ENCODE data around the gene PRRC2B. TPM values are rescaled to one million over a fixed set of nuclear protein-coding genes. Genes with fewer than 3 reads are reported as not detected.
A peak's percentile ranks its signal among the peaks of the same experiment; 100 is the strongest.
"Not testable (repeated sequence)": the region's sequence is repeated elsewhere in the genome, so short reads cannot be mapped to it uniquely, and the experiment has no call there.

PRRC2B gene
- 233 to 235 TPM (median 235 TPM) in 3 replicates for total RNA-seq
- long read RNA-seq, full-length matches to known transcripts = 2 of 58 reads
- long read RNA-seq, partial matches to known transcripts = 13 of 58 reads
- long read RNA-seq, other reads (novel, unspliced or antisense) = 43 of 58 reads

DNA sequence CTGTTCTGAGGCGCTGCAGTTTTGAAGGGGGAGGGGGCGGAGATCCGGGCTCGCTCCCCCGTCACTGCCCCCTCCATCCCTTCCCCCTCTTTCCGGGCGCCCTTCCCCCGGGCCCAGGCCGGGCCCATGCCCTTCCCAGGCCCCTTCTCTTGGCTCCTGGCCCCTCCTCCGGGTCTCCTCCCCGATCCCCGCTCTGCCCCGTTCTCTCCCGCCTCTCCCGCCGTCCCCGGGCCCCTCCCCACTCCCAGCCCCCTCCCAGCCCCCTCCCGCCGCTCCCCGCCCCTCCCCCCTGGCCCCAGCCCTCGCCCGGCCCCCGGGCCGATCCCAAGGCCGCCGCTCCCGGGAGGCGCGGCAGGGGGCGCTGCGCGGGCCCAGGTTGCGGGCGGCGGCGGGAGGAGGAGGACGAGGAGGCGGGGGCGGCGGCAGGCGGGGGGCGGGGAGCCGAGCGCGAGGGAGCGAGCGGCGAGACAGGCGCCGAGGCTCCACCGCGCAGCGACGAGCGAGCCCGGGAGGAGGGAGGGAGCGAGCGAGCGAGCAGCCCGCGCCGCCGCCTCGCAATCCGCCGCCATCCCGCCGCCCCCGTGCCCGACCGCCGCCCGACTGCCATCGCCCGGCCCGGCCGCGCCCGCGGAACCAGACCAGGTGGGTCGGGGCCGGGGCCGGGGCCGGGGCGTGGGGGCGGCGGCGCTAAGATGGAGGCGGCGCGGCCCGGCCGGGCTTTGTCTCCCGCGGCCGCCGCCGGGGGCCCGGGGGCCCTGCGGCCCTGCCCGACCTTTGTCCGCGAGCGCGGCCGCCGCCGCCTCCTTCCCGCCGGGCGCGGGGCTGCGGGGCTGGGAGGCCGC lies at the start of gene PRRC2B:
Gene PRRC2B (plus strand): TSS at position 465 of the 842 bp plus-strand sequence. CDS start 36,059 bp downstream, outside the sequence.
- peak within 1 kb of the TSS; percentile 93 for H3K4me3 Mint-ChIP-seq (ENCODE audit: unreplicated experiment)
- H3K36me3 Mint-ChIP-seq (ENCODE audit: low read depth) = no peaks in the 10 kb centered on the region
- H3K4me1 Mint-ChIP-seq (ENCODE audit: low read depth) = peaks cover 45% of the 10 kb centered on the region

DNA sequence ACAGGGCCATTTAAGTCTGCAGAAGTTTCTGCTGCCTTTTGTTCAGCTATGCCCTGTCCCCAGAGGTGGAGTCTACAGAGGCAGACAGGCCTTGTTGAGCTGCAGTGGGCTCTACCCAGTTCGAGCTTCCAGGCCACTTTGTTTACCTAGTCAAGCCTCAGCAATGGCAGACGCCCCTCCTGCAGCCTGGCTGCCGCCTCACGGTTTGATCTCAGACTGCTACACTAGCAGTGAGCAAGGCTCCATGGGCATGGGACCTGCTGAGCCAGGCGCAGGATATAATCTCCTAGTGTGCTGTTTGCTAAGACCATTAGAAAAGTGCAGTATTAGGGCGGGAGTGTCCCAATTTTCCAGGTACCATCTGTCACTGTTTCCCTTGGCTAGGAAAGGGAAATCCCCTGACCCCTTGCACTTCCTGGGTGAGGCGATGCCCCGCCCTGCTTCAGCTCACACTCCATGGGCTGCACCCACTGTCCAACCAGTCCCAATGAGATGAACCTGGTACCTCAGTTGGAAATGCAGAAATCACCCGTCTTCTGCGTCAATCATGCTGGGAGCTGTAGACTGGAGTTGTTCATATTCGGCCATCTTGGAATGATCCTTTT lies 48.9 kb upstream of the PRRC2B start:
- H3K27me3 Mint-ChIP-seq (ENCODE audit: low read depth) = peaks cover 34% of the 10 kb centered on the region
- H3K4me1 Mint-ChIP-seq (ENCODE audit: low read depth) = not testable (repeated sequence)

More for the DNA sequence above, at the start of gene PRRC2B:
- Mint-ChIP-seq H3K9me3 (ENCODE audit: low read depth) (no peaks in the 10 kb centered on the region), H3K27me3 (ENCODE audit: low read depth) (no peaks in the 10 kb centered on the region), H3K27ac (ENCODE audit: unreplicated experiment) (peak within 1 kb of the TSS; percentile 97)
- DNase-seq (ENCODE audit: low spot score) = no peak
- TF ChIP-seq, protein P1, sequence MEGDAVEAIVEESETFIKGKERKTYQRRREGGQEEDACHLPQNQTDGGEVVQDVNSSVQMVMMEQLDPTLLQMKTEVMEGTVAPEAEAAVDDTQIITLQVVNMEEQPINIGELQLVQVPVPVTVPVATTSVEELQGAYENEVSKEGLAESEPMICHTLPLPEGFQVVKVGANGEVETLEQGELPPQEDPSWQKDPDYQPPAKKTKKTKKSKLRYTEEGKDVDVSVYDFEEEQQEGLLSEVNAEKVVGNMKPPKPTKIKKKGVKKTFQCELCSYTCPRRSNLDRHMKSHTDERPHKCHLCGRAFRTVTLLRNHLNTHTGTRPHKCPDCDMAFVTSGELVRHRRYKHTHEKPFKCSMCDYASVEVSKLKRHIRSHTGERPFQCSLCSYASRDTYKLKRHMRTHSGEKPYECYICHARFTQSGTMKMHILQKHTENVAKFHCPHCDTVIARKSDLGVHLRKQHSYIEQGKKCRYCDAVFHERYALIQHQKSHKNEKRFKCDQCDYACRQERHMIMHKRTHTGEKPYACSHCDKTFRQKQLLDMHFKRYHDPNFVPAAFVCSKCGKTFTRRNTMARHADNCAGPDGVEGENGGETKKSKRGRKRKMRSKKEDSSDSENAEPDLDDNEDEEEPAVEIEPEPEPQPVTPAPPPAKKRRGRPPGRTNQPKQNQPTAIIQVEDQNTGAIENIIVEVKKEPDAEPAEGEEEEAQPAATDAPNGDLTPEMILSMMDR (IDR thresholded peaks at IDR 0.05) = peak; percentile 78

DNA sequence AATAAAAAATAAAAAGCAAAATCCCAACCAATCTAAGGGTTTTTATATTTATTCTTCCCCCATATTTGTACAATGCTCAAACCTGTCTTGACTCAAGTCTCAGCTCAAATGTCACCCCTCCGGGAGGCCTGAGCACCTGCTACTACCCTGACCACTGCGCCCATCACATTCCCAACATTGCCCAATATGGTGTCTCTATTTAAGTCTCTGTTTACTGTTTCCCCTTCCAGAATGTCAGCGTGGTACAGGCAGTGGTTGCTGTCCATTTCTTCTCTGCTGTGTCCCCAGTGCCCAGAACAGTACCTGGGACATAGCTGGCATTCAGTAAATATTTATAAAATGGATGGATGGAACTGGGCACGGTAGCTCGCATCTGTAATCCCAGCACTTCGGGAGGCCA lies 47.3 kb upstream of the PRRC2B start:
- Mint-ChIP-seq H3K9me3 (ENCODE audit: low read depth) (no peaks in the 10 kb centered on the region), H3K36me3 (ENCODE audit: low read depth) (no peaks in the 10 kb centered on the region), H3K4me3 (ENCODE audit: unreplicated experiment) (no peak overlapping the region), H3K4me1 (ENCODE audit: low read depth) (peaks cover 8% of the 10 kb centered on the region), H3K27ac (ENCODE audit: unreplicated experiment) (no peak overlapping the region), H3K27me3 (ENCODE audit: low read depth) (peaks cover 21% of the 10 kb centered on the region)
- TF ChIP-seq, protein P1 (IDR thresholded peaks at IDR 0.05) = no peak
- peak; percentile 5 for DNase-seq (ENCODE audit: low spot score)

More for the DNA sequence above, 48.9 kb upstream of the PRRC2B start:
- peak; percentile 29 for DNase-seq (ENCODE audit: low spot score)
- not testable (repeated sequence) for H3K9me3 Mint-ChIP-seq (ENCODE audit: low read depth); H3K36me3 Mint-ChIP-seq (ENCODE audit: low read depth); H3K27ac Mint-ChIP-seq (ENCODE audit: unreplicated experiment); H3K4me3 Mint-ChIP-seq (ENCODE audit: unreplicated experiment)

DNA sequence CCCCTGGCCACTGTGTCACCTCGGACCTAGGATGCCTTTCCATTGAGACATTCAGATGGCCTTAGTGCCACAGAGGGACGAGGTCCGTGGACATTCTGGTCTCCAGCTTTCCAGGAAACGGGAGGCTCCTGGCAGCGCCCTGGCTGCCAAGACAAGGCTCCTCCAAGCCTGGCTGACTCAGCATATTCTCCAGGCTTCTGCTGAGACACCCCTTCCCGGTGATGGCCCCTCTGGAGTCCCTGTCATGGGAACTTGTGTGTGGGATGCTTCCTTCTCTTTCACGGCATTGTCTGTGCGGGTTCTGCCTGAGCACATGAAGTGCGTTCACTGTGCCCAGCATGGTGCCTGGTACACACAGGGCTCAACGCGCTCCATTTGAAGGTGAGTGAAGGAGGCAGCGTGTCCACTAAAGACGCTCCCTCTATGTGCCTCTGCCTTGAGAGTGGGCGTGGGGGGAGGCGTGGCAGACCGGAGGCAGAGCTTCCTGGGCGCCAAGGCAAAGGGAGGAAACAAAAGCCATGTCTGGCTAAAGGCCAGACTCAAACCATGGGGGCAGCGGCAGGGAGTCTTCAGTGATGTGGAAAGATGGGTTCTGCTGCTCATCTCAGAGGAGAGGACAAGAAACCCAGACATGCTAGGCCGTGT lies 46.4 kb upstream of the PRRC2B start:
- peaks cover 8% of the 10 kb centered on the region for H3K4me1 Mint-ChIP-seq (ENCODE audit: low read depth)
- no peaks in the 10 kb centered on the region for H3K9me3 Mint-ChIP-seq (ENCODE audit: low read depth)
- no peaks in the 10 kb centered on the region for H3K36me3 Mint-ChIP-seq (ENCODE audit: low read depth)
- peaks cover 15% of the 10 kb centered on the region for H3K27me3 Mint-ChIP-seq (ENCODE audit: low read depth)
- H3K4me3 Mint-ChIP-seq (ENCODE audit: unreplicated experiment) = no peak overlapping the region
- TF ChIP-seq, protein P1 (IDR thresholded peaks at IDR 0.05) = no peak
- DNase-seq (ENCODE audit: low spot score) = peak; percentile 73
- no peak overlapping the region for H3K27ac Mint-ChIP-seq (ENCODE audit: unreplicated experiment)

DNA sequence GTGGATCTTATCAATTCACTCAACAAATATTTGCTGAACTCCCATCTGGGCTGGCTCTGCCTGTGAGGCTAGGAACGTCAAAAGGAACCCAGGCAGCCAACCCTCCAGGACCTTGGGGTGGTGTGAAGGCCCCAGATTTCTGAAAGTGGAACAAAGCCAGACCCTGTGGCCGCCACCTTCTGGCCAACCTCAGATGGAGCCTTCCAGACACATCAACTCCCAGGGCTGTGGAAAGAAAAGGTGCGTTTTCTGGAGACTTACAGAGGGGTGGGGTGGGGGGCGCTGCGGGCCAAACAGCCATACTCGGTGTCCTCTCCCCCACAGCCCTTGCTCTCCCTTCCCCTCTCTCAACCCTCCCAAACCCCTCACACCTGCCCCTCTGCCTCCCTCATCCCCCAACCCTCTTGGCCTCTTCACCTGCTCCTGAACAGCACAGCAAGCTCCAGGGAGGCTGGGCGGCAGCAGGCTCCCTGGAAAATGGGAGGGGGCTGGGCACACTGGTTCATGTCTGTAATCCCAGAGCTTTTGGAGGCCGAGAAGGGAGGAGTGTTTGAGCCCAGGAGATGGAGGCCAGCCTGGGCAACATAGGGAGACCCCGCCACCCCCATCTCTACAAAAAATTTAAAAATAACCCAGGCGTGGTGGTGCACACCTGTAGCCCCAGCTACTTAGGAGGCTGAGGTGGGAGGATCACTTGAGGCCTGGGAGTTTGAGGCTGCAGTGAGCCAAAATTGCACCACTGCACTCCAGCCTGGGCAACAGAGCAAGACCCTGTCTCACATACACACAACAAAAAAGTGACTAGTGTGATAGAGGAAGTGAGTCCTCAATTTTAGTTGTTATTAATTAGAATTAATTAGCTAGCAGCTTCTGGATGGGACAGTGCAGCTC lies 45.0 kb upstream of the PRRC2B start:
- DNase-seq (ENCODE audit: low spot score) = peak; percentile 40
- H3K4me3 Mint-ChIP-seq (ENCODE audit: unreplicated experiment) = no peak overlapping the region
- H3K4me1 Mint-ChIP-seq (ENCODE audit: low read depth) = peaks cover 8% of the 10 kb centered on the region
- TF ChIP-seq, protein P1 (IDR thresholded peaks at IDR 0.05) = peak; percentile 40
- no peaks in the 10 kb centered on the region for H3K36me3 Mint-ChIP-seq (ENCODE audit: low read depth)
- no peaks in the 10 kb centered on the region for H3K9me3 Mint-ChIP-seq (ENCODE audit: low read depth)
- no peak overlapping the region for H3K27ac Mint-ChIP-seq (ENCODE audit: unreplicated experiment)
- H3K27me3 Mint-ChIP-seq (ENCODE audit: low read depth) = peaks cover 4% of the 10 kb centered on the region
